Activated T-cell treated with anti-CD3 and anti-CD28 coated beads, Interleukin-2, amount 50 U/mL, for 48 hours (primary cell): ENCODE measurements around the gene RNF225.
"Not testable (repeated sequence)": the region's sequence is repeated elsewhere in the genome, so short reads cannot be mapped to it uniquely, and the experiment has no call there.

Source experiments
- DNase-seq, 2 experiments: peaks; one replicate each; pipeline ENCODE4 v3.0.0-alpha.2; 2020

The RNF225 gene

GRCh38 chr19:58395220-58395978, at the start of gene RNF225:
Gene RNF225 (plus strand): TSS chr19:58395656. CDS start chr19:58396090, 434 bp downstream.
- peak in 1 of 2 experiments; percentile 63 for DNase-seq

GRCh38 chr19:58346961-58347929, 48.2 kb upstream of the RNF225 start:
- peak; percentile 82 to 83 for DNase-seq

DNA sequence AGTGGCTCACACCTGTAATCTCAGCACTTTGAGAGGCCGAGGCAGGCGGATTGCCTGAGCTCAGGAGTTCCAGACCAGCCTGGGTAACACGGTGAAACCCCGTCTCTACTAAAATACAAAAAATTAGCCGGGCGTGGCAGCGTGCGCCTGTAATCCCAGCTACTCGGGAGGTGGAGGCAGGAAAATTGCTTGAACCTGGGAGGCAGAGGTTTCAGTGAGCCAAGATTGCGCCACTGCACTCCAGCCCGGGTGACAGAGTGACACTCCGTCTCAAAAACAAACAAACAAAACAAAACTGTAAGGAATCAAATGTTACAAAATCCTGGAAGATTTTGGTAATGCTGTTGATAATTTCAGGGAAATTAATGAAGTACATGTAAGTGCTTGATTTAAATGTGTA, 47.4 kb upstream of the RNF225 start:
- DNase-seq, result not testable (repeated sequence)

DNA sequence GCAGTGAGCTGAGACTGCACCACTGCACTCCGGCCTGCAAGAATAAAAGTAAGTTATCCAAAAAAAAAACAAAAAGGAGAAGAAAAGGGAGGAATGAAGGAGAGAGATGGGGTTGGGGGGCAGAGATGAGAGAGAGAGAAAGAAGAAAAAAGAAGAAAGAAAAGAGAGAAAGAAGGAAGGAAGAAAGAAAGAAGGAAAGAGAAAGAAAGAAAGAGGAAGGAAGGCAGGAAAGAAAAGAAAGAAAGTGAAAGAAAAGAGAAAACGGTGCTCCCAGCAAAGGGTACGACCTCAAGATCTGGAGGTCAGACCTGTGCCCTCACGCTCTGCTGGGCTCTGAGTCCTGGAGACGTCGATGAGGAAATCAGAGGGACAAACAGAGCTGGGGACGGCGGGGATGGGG, 45.9 kb upstream of the RNF225 start:
- no peak for DNase-seq

DNA sequence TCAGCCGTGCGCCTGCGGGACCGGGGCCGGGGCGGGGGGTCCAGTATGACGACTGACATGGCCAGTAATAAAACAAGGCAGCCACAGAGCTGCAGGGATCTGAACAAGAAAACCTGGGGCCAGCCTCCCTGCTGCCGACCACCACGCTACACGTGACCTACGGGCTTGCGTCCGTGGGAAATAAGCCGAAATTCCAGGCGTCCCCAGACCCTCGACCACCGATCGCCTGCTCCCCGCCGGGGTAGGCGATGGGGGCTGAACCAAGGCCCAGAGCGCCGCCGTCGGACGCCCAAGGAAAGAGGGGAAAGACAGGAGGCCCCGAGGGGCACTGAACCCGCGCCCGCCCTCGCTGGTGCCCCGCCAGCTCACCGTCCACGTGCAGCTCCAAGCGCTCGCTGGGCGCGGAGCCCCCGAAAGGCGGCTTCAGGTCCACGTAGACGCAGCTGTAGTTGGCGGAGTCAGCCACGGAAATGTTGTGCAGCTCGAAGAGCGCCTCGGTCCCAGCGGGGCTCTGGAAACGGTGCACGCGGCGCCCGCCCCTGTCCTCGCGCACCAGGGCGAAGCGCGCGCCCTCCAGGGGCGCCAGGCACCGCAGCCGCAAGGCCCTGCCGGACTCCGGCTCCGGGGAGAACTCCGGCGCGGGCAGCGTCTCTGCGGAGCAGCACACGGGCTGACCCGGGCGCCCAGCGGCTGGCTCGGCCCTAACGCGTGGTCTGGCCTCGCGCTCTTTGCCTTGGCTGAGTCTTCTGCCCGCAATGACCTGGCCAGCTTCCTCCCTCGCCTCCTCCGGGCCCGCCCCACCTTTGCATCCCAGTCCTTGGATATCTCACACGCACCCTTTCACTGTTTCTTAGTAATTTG, 45.2 kb upstream of the RNF225 start:
- DNase-seq, result no peak

GRCh38 chr19:58350871-58351557, 44.4 kb upstream of the RNF225 start:
- no peak for DNase-seq

GRCh38 chr19:58351558-58351878, 43.9 kb upstream of the RNF225 start:
- DNase-seq, result no peak

- no peak for DNase-seq
Measured at GRCh38 chr19:58351990-58352755, 43.3 kb upstream of the RNF225 start.

DNA sequence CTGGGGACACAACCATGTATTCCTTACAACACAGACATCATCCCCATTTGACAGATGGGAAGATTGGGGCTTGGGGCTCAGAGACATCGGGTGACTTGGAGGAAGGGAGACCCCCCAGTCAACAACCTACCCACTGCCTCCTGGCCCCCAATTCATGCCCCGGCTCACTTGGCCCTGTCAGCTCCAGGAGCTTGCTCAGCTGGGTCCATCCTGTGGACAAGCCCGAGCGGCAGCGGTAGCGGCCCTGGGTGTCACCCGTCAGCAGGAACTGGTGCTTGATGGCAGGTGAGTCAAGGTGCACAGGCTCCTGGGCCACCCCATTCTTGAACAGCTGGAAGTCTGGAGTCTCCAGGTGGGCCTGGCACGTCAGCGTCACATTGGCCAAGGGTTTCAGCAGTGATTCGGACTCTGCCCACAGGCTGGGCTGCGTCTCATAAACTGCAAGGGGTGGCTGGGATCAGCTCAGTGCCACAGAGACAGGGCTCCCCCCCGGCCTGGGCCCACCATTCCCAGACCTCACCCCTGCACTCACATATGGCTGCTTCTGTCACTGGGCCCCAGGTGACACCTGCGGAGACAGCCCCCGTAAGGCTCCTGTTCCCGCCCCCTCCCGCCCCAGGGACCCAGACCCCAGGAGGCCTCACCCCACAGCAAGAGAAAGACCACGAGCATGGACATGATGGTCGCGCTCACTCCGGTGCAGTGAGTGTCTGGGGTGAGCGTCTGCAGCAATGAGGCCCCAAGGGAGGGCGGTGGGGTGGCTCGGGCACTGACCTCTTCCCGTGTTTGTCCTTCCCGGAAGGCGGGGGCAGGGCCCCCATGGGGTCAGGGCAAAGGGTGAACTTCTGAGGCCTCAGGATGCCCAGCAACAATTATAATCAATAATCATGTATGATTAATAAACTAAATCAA, 42.4 kb upstream of the RNF225 start, which contains the start of gene A1BG:
A1BG (minus strand) TSS at position 733 of the 912 bp plus-strand sequence; CDS start at position 678, 55 bp downstream.
- no peak for DNase-seq

GRCh38 chr19:58353717-58354477, 41.6 kb upstream of the RNF225 start:
- DNase-seq, result no peak

DNA sequence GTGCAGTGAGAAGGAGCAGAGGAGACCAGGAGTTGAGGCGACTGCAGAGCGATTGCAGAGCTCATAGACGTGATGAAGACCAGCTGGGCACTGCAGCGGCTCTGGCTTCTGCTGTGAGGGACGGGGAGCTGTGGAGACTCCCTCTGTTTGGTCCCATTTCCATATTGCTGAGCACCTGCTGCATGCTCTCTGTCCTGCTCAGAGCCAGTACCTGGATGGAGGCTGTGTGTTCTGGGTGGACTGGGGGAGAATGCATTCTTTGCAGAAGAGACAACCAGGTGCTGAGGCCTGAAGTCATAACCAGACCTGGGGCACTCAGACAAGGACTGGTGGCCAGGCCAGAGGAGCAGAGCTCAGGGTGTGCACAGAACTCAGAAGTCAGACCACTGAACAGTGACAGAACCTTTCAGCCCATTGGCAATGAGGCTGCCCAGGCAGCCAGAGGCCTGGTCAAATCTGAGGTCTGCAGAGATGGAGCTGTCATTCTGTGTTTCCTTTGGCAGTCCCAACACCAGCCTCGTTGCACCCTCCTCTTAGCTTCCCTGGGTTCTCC, 40.9 kb upstream of the RNF225 start:
- DNase-seq, result no peak

DNA sequence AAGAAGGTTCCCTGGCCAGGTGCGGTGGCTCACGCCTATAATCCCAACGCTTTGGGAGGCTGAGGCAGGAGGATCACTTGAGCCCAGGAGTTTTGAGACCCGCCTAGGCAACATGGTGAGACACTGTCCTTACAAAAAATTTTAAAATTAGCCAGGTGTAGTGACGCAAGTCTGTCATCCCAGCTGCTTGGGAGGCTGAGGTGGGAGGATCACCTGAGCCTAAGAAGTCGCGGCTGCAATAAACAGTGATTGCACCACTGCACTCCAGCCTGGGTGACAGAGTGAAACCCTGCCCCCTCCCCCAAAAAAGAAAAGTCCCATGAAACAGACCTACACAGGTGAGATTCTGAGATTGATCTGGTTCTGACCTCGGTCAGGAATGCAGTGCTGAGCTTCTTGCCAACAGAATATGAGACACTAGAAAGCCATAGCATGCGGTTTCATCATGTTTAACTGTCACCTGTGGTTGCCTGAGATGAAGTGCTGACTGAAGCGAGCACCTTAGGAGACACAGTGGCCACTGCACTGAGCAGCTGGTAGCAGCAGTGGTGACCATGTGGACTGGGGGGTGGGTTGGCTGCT, 40.1 kb upstream of the RNF225 start:
- DNase-seq, result no peak

- peak; percentile 47 to 65 for DNase-seq
Measured at GRCh38 chr19:58355908-58356765, 39.3 kb upstream of the RNF225 start.

DNA sequence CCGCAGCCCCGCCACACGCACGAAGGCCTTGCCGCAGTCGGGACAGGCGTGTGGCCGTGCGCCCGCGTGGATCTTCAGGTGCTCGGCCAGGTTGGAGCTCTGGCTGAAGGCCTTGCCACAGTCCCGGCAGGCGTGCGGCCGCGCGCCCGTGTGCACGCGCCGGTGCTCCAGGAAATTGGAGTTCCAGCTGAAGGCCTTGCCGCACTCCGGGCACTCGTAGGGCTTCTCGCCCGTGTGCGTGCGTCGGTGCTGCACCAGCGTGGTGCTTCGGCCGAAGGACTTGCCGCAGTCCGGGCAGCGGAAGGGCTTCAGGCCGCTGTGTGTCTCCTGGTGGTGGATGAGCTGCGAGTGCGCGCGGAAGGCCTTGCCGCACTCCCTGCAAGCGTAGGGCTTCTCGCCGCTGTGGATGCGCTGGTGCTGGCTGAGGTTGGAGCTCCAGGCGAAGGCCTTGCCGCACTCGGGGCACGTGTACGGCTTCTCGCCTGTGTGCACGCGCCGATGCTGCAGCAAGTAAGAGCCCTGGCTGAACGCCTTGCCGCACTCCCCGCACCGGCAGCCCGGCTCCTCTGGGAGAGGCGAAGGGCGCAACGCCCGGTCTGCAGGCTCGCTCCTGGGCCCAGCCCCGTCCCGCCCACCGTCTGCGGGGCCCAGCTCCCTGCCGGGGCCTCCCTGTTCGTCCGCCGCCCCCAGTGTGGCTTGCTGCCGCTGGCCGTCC, 38.5 kb upstream of the RNF225 start:
- DNase-seq, result peak in 1 of 2 experiments; percentile 30

- no peak for DNase-seq
Measured at GRCh38 chr19:58357481-58358145, 37.8 kb upstream of the RNF225 start.

DNA sequence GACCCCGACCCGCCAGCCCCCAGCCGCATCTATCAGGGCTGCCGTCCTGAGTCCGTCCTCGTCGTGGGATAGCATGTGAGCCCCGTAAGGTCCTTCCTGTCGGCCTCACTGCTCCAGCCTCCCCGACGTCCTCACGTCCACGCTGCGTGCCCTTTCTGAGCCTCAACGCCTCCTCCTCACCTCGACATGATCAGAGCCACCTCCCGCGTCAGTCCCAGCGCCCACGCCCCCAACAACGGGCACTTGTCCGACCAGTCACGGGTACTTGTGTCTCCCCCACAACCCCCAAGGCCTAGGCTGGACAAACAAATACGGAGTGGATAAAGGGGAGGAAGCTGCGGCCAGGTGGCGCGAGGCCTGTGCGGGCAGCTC, 33.6 kb upstream of the RNF225 start:
- DNase-seq, result peak; percentile 72 to 73
